Hepatocyte (in vitro differentiated cells): ENCODE results near the gene HOATZ.

ENCODE experiments used
- CTCF ChIP-seq: fragments of 200-600 bp; sonication (generic); IDR thresholded peaks from 2 replicates; pipeline ENCODE4 v1.5.1; 2016; ENCODE audit warnings: antibody characterized with exemption, mild to moderate bottlenecking; ENCODE audit not compliant: poor library complexity
- EZH2 ChIP-seq: fragments of 200-600 bp; sonication (generic); IDR thresholded peaks from 2 replicates; pipeline ENCODE4 v1.6.1; 2016; ENCODE audit warnings: antibody characterized with exemption, mild to moderate bottlenecking, borderline replicate concordance
- EZH2phosphoT487 ChIP-seq: fragments of 200-600 bp; sonication (generic); IDR thresholded peaks from one replicate; pipeline ENCODE4 v1.6.1; 2018; ENCODE audit warnings: antibody characterized with exemption, mild to moderate bottlenecking, low read depth, moderate library complexity; ENCODE audit not compliant: unreplicated experiment, severe bottlenecking

GRCh38 chr11:111561306-111561705 lies 46.7 kb downstream of the HOATZ start:
- no peak for TF ChIP-seq EZH2
- no peak for TF ChIP-seq CTCF
- no peak for TF ChIP-seq EZH2phosphoT487
